Ovary (tissue), 9 donors: ENCODE data around the gene ADRM1. TPM values are rescaled to one million over a fixed set of nuclear protein-coding genes. Genes with fewer than 3 reads are reported as not detected.

Source experiments
- DNase-seq, 5 donors: peaks; one replicate each; pipeline ENCODE4 v3.0.0-alpha.2; 2019 to 2020
- H3K27ac ChIP-seq, 2 donors: fragments of 200-600 bp; one replicate each; pipeline versions ENCODE4 v1.5.1 to v1.8.0; 2019 to 2022
- H3K27me3 ChIP-seq: fragments of 200-600 bp; one replicate; pipeline ENCODE4 v1.8.0; 2022
- H3K36me3 ChIP-seq: fragments of 200-600 bp; sonication (generic); one replicate; pipeline ENCODE4 v1.5.1; 2019
- H3K4me1 ChIP-seq: one replicate; pipeline ENCODE4 v1.8.1; 2013; ENCODE audit warnings: mild to moderate bottlenecking, moderate library complexity; ENCODE audit not compliant: insufficient read depth
- H3K4me3 ChIP-seq: fragments of 200-600 bp; sonication (generic); one replicate; pipeline ENCODE4 v1.5.1; 2017
- H3K9me3 ChIP-seq, 2 donors: fragments of 200-600 bp in 1 of 2; sonication (generic) in 1 of 2; one replicate each; pipeline versions ENCODE4 v1.5.1 to v1.8.1; 2013 to 2019; ENCODE audit warnings: mild to moderate bottlenecking in 1 of 2, moderate library complexity in 1 of 2
- EP300 ChIP-seq: sonication (generic); formaldehyde crosslinking; IDR thresholded peaks from one replicate; pipeline ENCODE4 v1.6.1; 2017; ENCODE audit warnings: antibody characterized with exemption
- POLR2A ChIP-seq: fragments of 450-650 bp; IDR thresholded peaks from one replicate; pipeline ENCODE4 v1.6.1; 2017; ENCODE audit warnings: antibody characterized with exemption, mild to moderate bottlenecking, moderate library complexity
- WGBS, 3 donors: extraction: QIAGEN DNeasy Blood & Tissue Kit in 1 of 3; methylation state at CpG; one replicate each; pipeline versions ENCODE4 v1.1.5 to v1.1.7; 2013 to 2017; 5-methylcytosine and 5-hydroxymethylcytosine counted together
- intact Hi-C, 4 donors: fragments of 100-400 bp; cut with DNase I; formaldehyde crosslinking; loops; one replicate each; pipeline versions ENCODE4 v1.11.0 to v1.15.1; 2022 to 2023
- polyA plus RNA-seq, 2 donors: library from polyadenylated mRNA; stranded (reverse); fragments of 200-250 nt in 1 of 2; fragments of 350-450 nt in 1 of 2; fragmentation: Illumina TruSeq in 1 of 2; extraction: RNeasy Lipid Tissue Mini Kit (QIAGEN cat#74804) in 1 of 2; gene quantifications; one replicate each; pipeline ENCODE4 v1.2.3, GENCODE V29; 2013 to 2014
- total RNA-seq, 7 donors: library from RNA; depleted of rRNA in 2 of 7; stranded (reverse); fragments of >200 nt in 2 of 7; fragmentation: NEBNext Ultra II Directional in 3 of 7; extraction: Animal tissue kit (Norgen Biotek cat#: 25700) in 3 of 7; gene quantifications; one replicate each; pipeline versions ENCODE4 v1.1.0 to v1.2.4, GENCODE V29; 2016 to 2023
- TF ChIP-seq, protein P1 (sequence below), 3 donors: fragments of 450-650 bp in 2 of 3; fragments of 200-600 bp in 1 of 3; IDR thresholded peaks; one replicate each; pipeline versions ENCODE4 v1.5.1 to v1.8.0; 2016 to 2022; ENCODE audit warnings: antibody characterized with exemption in 3 of 3, mild to moderate bottlenecking in 1 of 3
- donor health status: DM: no; HTN: no; CAD: no; lungs with moderate emphysema.
- donor health status: DM: no; HTN: no; CAD: no.
- donor health status: Bipolar disorder and iron deficiency.
- donor health status: DM: yes; HTN: yes; CAD: no.
- donor health status: DM: no; HTN: no; CAD: no.
- donor health status: DM: yes; HTN: yes; CAD: no.

ADRM1 gene
- total and polyA plus RNA-seq, 9 donors, result 7.8 to 109 (median 55.2) TPM

GRCh38 chr20:62258499-62259293 lies 44.1 kb upstream of the ADRM1 start:
- WGBS, 3 donors, result 59 to 69% (median 66%) methylated on average over 20 of the region's 20 CpGs
- Histone ChIP-seq H3K27ac (no peak overlapping the region), H3K4me3 (no peak overlapping the region), H3K4me1 (peaks cover 2% of the 10 kb centered on the region), H3K27me3 (no peaks in the 10 kb centered on the region), H3K9me3 (no peaks in the 10 kb centered on the region), H3K36me3 (no peaks in the 10 kb centered on the region)
- intact Hi-C loops, result no loop called here
- TF ChIP-seq EP300 (no peak), POLR2A (no peak)
- TF ChIP-seq, protein P1, sequence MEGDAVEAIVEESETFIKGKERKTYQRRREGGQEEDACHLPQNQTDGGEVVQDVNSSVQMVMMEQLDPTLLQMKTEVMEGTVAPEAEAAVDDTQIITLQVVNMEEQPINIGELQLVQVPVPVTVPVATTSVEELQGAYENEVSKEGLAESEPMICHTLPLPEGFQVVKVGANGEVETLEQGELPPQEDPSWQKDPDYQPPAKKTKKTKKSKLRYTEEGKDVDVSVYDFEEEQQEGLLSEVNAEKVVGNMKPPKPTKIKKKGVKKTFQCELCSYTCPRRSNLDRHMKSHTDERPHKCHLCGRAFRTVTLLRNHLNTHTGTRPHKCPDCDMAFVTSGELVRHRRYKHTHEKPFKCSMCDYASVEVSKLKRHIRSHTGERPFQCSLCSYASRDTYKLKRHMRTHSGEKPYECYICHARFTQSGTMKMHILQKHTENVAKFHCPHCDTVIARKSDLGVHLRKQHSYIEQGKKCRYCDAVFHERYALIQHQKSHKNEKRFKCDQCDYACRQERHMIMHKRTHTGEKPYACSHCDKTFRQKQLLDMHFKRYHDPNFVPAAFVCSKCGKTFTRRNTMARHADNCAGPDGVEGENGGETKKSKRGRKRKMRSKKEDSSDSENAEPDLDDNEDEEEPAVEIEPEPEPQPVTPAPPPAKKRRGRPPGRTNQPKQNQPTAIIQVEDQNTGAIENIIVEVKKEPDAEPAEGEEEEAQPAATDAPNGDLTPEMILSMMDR (IDR thresholded peaks at IDR 0.05), result no peak
- peak in 2 of 5 donors; percentile 40 to 48 for DNase-seq

DNA sequence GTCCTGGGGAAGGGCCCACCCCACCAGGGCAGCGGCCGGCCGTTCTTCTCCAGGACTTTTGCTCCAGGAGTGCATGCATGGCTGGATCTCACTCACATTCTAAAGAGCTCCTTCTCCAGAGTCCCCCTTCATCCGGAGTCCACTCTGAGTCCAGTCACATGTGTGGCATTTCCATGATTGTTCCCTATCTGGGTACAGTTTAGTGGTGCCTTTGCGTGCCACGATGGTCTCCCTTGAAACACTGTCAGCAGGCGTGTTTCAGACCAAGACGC lies 43.6 kb upstream of the ADRM1 start:
- no peaks in the 10 kb centered on the region for H3K27me3 ChIP-seq
- no peak for DNase-seq
- no peak for TF ChIP-seq POLR2A
- TF ChIP-seq, protein P1 (IDR thresholded peaks at IDR 0.05), result no peak
- TF ChIP-seq EP300, result no peak
- intact Hi-C loops, result no loop called here
- no peak overlapping the region for H3K4me3 ChIP-seq
- no peaks in the 10 kb centered on the region for H3K9me3 ChIP-seq
- 93 to 97% (median 96%) methylated on average over 8 of the region's 8 CpGs for WGBS, 3 donors
- no peaks in the 10 kb centered on the region for H3K36me3 ChIP-seq
- peaks cover 2% of the 10 kb centered on the region for H3K4me1 ChIP-seq
- no peak overlapping the region for H3K27ac ChIP-seq

- Histone ChIP-seq H3K4me3 (no peak overlapping the region), H3K4me1 (peaks cover 2% of the 10 kb centered on the region), H3K36me3 (no peaks in the 10 kb centered on the region), H3K27ac (no peak overlapping the region), H3K9me3 (no peaks in the 10 kb centered on the region), H3K27me3 (no peaks in the 10 kb centered on the region)
- DNase-seq, result no peak
- TF ChIP-seq POLR2A (no peak), EP300 (no peak)
- TF ChIP-seq, protein P1 (IDR thresholded peaks at IDR 0.05), result no peak
- intact Hi-C loops, result no loop called here
- 92 to 96% (median 95%) methylated on average over 10 of the region's 10 CpGs for WGBS, 3 donors
These were observed 40.7 kb upstream of the ADRM1 start for GRCh38 chr20:62262064-62262463.

- Histone ChIP-seq H3K4me1 (no peaks in the 10 kb centered on the region), H3K27me3 (no peaks in the 10 kb centered on the region), H3K4me3 (no peak overlapping the region), H3K36me3 (no peaks in the 10 kb centered on the region), H3K27ac (no peak overlapping the region), H3K9me3 (no peaks in the 10 kb centered on the region)
- intact Hi-C loops, result no loop called here
- DNase-seq, result no peak
- WGBS, 3 donors, result 95% methylated on average over 14 of the region's 14 CpGs
- no peak for TF ChIP-seq EP300
- TF ChIP-seq, protein P1 (IDR thresholded peaks at IDR 0.05), result no peak
- no peak for TF ChIP-seq POLR2A
These were observed 39.4 kb upstream of the ADRM1 start for GRCh38 chr20:62263396-62263795.
